HUDEP-2 (cell line): Measurements from ENCODE around the gene XNDC1N.
A peak's percentile ranks its signal among the peaks of the same experiment; 100 is the strongest.
"Not testable (repeated sequence)": the region's sequence is repeated elsewhere in the genome, so short reads cannot be mapped to it uniquely, and the experiment has no call there.

Source experiments
- DNase-seq, 76 experiments: peaks; one replicate each; lab custom pipeline; 2025; ENCODE audit not compliant: unreplicated experiment in 76 of 76; lab: John Stamatoyannopoulos, UW

Gene XNDC1N

DNA sequence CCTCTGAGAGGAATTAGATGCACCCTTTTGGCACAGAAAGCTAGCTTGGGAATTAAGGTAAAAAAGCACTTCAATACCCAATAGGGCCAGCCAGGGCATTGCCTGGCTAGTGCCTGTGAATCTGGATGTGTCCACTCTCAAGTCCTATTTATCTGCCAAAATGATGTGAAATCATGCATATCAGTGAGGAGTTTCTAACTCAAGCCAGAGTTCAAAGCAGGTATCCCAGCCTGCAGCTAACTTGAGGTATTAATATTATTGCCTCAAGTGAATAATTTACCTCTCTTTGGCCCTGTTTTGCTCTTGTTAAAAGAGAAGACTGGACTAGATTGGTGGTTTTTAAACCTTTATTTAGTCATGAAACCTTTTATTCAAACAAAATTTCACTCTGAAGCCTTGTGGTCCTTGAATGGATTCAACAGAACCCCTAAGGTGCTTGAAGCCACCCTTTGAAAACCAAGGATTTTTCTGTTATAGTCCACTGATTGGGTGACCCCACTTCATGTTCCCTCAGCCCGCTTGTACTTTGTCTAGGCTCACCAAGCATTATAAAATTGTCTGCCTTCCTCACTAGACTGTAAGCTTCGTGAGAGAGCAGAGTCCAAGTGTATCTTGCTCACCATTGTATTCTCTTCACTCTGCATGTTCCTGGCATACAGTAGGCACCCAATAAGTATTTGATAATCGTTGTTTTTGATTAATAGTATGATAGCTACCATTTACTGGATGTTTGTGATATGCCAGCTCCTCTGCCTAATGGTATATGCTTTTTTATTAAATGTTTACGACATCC is 4.9 kb upstream of the XNDC1N start:
- no peak for DNase-seq

DNA sequence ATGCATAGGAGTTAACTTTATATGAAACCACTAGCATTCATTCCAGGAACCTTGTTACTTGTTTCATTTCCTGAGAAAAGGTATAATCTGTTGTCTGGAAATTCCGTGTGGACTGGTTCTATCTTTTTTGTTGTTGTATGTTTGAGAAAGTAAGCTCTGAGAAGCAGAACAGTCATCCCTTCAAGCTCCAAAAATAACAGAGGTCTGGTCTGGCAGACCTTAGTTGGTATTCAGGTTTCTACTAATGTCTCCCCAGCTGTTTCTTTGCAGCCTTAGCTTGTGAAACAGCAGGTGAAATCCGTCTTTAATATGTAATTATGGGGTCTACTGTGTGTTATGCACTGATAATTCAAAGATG is 2.8 kb upstream of the XNDC1N start:
- DNase-seq: no peak

DNA sequence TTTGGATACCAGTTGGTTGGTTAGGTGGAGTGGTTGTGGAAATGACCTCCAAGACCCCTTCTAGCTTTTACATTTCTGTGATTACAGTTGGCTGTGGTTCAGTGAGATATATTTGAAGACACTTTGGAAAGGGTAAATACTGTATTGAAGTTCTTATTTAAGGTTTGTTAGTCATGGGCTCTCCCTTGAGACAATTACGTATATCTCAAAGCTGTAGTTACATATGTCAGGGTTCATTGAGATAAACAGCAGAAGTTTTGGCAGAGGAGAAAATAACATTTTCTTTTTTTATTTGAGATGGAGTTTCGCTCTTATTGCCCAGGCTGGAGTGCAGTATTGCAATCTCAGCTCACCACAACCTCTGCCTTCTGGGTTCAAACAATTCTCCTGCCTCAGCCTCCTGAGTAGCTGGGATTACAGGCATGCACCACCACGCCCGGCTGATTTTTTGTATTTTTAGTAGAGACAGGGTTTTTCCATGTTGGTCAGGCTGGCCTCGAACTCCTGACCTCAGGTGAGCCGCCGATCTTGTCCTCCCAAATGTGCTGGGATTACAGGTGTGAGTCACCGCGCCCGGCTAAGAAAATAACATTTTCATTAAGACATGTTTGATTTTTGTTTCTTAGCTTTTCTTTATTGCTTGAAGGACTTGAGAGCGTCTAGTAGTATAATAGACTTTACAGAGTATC is 2.3 kb upstream of the XNDC1N start:
- DNase-seq: no peak

DNA sequence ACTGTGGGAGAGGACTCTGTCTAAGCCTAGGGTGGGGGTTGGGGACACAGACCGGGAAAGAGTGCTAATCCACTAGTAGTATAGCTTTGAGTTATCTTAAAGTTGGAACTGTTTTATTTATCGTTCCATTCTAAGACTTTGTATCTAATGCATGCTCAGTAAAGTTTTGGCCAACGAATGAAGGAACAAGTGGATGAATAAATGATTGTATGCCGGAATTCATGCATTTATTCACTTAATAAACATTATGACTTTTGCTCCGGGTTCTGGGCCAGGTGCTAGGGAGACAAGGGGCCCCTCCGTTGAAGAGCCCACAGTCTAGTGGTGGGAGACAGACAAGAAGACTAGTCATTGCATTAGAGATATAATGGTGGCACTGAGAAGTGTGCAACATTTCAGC is 1.1 kb upstream of the XNDC1N start:
- no peak for DNase-seq

DNA sequence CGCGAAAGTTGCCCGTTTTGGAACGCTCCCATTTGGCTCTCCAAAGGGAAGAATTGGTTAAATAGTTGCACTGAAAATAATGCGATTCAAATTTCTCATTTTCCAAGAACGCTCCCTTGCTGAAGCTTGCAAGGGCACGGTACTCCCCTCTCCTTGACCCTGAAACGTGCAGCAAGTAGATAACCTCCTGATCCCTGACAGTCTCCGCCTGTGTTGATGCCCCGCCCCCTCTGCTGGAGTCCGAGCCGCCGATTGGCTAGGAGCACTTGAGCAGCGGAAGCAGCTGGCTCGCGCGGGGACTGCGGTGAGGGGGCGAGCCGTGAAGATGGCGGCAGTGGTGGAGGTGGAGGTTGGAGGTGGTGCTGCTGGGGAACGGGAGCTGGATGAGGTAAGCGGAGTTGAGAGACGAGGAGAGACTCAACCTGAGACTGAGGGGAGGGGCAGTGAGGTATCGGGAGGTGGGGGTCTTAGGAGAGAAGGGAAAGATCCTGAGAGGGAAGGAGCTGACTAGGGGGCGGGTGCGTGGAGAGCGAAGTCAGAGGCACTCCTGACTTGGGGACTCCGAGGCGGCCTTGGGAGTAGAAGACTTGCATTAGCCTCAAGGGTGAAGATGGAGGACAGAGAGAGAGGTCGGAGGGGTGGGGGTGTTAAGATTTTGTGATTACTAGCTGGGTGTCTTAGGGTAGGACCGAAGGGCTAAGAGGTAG is 496 bp upstream of the XNDC1N start, which contains the start of gene RNF121:
RNF121 (plus strand) TSS at position 310 of the 707 bp plus-strand sequence; CDS start at position 326, 16 bp downstream.
- peak; percentile 15 to 98 (median 94) for DNase-seq

DNA sequence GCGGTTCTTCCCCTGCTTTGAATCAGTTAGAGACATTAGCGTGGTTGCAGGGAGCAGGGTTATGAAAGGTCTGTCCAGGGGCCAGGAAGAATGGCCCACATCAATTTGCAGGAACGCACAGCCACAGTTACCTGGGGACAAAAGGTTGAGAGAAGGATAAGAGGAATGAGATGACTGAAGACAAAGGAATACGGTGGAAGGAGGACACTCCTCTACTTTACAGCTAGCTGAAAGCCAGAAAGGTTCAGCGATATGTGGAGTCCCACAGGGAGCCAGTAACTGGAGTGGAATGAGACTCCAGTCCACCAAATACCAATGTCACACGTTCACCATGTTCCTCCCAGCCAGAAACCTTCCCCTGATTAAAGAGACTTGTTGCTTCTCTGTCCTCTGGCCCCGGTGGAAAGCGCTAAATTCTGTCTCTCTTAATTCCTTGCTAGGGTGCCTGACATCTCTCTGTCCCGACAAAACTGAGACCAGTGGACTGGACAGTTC is 10.7 kb downstream of the XNDC1N start:
- no peak for DNase-seq

DNA sequence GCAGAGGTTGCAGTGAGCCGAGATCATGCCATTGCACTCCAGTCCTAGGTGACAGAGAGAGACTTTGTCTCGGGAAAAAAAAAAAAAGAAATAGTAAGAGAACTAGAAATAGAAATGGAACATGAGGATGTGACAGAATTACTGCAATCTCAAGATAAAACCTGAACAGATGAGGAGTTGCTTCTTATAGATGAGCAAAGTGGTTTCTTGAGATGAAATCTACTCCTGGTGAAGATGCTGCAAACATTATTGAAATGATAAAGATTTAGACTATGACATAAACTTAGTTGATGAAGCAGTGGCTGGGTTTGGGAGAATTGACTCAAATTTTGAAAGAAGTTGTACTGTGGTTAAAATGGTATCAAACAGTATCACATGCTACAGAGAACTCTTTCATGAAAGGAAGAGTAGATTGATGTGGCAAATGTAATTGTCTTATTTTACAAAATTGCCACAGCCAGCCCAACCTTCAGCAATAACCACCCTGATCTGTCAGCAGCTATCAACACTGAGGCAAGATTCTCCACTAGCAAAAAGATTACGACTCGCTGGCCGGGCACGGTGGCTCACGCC is 13.7 kb downstream of the XNDC1N start:
- no peak for DNase-seq

DNA sequence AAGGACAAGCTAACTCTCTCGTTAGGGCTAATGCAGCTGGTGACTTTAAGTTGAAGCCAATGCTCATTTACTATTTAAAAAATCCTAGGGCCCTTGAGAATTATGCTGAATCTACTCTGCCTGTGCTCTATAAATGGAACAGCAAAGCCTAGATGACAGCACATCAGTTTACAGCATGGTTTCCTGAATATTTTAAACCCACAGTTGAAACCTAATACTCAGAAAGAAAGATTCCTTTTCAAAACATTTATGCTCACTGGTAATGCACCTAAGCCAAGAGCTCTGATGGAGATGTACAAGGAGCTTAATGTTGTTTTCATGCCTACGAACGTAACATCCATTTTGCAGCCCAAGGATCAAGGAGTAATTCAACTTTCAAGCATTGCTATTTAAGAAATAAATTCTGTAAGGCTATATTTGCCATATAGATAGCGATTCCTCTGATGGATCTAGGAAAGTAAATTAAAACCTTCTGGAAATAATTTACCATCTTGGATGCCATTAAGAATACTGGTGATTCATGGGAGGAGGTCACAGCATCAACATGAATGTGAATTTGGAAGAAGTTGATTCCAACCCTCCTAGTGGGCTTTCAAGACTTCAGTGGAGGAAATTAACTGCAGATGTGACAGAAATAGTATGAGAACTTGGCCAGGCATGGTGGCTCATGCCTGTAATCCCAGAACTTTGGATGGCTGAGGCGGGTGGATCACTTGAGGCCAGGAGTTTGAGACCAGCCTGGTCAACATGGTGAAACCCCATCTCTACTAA is 14.5 kb downstream of the XNDC1N start:
- DNase-seq: no peak

DNA sequence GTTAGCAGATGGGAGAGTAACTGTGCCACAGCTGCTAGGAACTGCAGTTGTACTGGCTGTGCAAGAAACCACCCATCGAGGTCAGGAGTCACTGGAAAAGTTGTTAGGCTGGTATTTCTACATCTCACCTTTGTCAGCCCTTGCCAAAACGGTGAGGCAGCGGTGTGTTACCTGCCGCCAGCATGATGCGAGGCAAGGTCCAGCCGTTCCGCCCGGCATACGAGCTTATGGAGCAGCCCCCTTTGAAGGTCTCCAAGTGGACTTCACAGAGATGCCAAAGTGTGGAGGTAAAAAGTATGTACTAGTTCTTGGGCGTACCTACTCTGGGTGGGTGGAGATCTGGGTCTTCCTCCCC is 16.4 kb downstream of the XNDC1N start:
- DNase-seq: not testable (repeated sequence)

DNA sequence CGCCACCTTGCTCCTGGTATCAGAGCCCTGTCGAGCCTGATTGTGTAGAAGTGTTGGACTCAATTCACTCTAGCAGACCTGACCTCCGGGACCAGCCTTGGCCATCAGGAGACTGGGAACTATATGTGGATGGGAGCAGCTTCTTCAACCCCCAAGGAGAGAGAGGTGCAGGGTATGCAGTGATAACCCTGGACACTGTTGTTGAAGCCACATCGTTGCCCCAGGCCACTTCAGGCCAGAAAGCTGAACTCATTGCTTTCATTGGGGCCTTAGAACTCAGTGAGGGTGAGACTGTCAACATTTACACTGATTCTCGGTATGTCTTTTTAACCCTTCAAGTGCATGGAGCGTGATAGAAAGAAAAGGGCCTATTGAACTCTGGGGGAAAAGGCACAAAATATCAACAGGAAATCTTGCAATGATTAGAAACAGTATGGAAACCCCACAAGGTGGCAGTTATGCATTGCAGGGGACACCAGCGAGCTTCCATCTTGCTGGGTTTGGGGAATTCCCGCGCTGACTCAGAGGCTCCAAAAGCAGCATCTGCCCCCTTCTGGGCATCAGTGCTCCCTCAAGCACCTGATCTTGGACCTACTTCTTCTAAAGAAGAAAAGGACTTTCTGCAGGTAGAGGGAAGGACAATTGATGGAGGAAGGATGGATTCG is 16.9 kb downstream of the XNDC1N start:
- DNase-seq: peak in 1 of 76 experiments; percentile 5

DNA sequence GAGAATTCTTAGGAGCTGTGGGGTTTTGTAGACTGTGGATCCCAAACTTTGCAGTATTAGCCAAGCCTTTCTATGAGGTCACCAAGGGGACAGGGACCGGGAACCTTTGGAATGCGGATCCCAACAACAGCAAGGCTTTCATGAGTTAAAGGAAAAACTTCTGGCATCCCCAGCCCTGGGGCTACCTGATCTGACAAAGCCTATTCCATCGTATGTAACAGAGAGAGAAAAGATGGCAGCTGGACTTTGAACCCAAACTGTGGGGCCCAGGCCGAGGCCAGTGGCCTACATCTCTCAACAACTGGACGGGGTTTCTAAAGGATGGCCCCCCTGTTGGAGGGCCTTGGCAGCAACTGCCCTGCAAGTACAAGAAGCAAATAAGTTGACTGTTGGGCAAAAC is 17.6 kb downstream of the XNDC1N start:
- not testable (repeated sequence) for DNase-seq

DNA sequence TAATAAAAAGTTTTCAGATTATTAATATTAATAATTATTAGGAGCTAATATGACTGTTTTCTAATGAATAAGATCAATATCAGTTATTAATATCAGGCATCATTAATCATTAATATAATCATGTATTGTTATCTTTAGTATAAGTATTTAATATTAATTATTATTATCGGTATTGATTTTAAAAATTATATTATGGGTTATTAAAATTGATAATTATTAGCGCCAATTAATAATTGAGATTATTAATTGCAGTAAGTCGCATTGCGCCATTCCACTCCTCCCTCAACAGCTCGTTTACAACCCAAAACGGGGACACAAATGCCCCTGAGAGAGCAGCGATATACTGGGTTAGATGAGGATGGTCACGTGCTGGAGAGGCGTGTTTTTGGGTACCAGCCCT is 20.2 kb downstream of the XNDC1N start:
- DNase-seq: no peak

DNA sequence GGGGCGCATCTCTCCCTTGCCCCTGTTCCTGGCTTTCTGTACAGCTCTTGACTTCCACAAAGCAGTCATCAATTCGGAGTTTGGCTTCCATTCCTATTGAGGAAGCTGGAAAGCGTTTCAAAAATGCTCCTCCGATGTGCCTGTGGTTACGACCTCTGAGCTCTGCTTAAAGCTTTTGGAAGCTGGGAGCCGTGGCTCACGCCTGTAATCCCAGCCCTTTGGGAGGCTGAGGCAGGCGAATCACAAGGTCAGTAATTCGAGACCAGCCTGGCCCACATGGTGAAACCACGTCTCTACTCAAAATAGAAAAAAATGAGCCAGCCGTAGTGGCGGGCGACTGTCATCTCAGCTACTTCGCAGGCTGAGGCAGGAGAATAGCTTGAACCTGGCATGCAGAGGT is 27.3 kb downstream of the XNDC1N start:
- not testable (repeated sequence) for DNase-seq

DNA sequence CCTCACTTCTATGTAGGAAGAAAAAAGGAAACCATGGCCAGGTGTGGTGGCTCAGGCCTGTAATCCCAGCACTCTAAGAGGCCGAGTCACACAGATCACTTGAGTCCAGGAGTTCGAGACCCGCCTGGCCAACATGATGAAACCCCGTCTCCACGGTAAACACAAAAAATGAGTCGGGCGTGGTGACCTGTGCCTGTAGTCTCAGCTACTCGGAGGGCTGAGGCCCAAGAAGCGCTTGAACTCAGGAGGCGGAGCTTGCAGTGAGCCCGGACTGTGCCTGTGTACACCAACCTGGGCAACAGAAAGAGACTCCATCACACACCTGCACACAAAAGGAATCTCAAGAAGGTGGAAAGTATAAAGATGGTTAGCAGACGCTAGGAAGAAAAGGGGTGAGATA is 32.4 kb downstream of the XNDC1N start:
- no peak for DNase-seq

DNA sequence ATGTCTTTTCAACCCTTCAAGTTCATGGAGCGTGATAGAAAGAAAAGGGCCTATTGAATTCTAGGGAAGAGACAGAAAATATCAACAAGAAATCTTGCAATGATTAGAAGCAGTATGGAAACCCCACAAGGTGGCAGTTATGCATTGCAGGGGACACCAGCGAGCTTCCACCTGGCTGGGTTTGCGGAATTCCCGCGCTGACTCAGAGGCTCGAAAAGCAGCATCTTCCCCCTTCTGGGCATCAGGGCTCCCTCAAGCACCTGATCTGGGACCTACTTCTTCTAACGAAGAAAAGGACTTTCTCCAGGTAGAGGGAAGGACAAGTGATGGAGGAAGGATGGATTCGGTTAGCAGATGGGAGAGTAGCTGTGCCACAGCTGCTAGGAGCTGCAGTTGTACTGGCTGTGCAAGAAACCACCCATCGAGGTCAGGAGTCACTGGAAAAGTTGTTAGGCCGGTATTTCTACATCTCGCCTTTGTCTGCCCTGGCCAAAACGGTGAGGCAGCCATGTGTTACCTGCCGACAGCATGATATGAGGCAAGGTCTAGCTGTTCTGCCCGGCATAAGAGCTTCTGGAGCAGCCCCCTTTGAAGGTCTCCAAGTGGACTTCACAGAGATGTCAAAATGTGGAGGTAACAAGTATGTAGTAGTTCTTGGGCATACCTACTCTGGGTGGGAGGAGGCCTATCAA is 39.1 kb downstream of the XNDC1N start:
- not testable (repeated sequence) for DNase-seq

DNA sequence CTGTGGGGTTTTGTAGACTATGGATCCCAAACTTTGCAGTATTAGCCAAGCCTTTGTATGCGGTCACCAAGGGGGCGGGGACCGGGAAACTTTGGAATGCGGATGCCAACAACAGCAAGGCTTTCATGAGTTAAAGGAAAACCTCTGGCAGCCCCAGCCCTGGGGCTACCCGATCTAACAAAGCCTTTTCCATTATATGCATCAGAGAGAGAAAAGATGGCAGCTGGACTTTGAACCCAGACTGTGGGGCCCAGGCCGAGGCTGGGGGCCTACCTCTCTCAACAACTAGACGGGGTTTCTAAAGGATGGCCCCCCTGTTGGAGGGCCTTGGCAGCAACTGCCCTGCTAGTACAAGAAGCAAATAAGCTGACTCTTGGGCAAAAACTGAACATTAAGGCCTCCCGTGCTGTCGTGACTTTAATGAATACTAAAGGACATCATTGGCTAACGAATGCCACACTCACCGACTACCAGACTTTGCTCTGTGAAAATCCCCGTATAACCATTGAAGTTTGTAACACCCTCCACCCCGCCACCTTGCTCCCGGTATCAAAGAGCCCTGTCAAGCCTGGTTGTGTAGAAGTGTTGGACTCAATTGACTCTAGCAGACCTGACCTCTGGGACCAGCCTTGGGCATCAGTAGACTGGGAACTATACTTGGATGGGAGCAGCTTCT is 39.9 kb downstream of the XNDC1N start:
- DNase-seq: not testable (repeated sequence)

DNA sequence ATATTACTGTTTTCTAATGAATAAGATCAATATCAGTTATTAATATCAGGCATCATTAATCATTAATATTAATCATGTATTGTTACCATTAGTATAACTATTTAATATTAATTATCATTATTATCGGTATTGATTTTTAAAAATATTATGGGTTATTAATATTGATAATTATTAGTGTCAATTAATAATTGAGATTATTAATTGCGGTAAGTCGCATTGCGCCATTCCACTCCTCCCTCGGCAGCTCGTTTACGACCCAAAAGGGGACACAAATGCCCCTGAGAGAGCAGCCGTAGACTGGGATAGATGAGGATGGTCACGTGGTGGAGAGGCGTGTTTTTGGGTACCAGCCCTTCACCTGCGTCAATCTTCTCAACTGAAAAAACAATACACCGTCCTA is 42.6 kb downstream of the XNDC1N start:
- DNase-seq: not testable (repeated sequence)
